Measurements from ENCODE around the gene LY6G6F.

LY6G6F gene
- 0 reads per million in 2 donors for total RNA-seq

- DNase-seq, result no peak
Measured at GRCh38 chr6:31706599-31706998, at the start of gene LY6G6F. Gene LY6G6F (plus strand): TSS chr6:31706866. CDS start chr6:31706907, 41 bp downstream.

GRCh38 chr6:31657406-31658157 lies 49.1 kb upstream of the LY6G6F start:
- DNase-seq, result no peak

GRCh38 chr6:31658158-31658688 lies 48.4 kb upstream of the LY6G6F start:
- no peak for DNase-seq

- DNase-seq, result no peak
Measured at GRCh38 chr6:31658983-31659648, 47.5 kb upstream of the LY6G6F start.

GRCh38 chr6:31659649-31660380 lies 46.9 kb upstream of the LY6G6F start:
- DNase-seq, result no peak

- peak; percentile 67 for DNase-seq
Measured at GRCh38 chr6:31660381-31661261, 46.0 kb upstream of the LY6G6F start, which contains the start of gene C6orf47. Gene C6orf47 (minus strand): TSS chr6:31660778. CDS start chr6:31659947, 831 bp downstream.

- DNase-seq, result no peak
Measured at GRCh38 chr6:31661262-31662123, 45.2 kb upstream of the LY6G6F start.

- no peak for DNase-seq
Measured at GRCh38 chr6:31662124-31662723, 44.4 kb upstream of the LY6G6F start.

GRCh38 chr6:31663126-31663960 lies 43.3 kb upstream of the LY6G6F start:
- DNase-seq, result no peak

GRCh38 chr6:31663961-31664789 lies 42.5 kb upstream of the LY6G6F start:
- DNase-seq, result no peak

- peak; percentile 84 for DNase-seq
Measured at GRCh38 chr6:31664790-31665500, 41.7 kb upstream of the LY6G6F start, which contains the start of gene GPANK1. Gene GPANK1 (minus strand): TSS chr6:31664997. CDS start chr6:31664478, 519 bp downstream.

GRCh38 chr6:31665501-31666336 lies 40.9 kb upstream of the LY6G6F start, which contains the start of gene CSNK2B:
Gene CSNK2B (plus strand): TSS chr6:31666080. CDS start chr6:31666832, 752 bp downstream.
- peak; percentile 97 for DNase-seq

GRCh38 chr6:31666337-31666965 lies 40.2 kb upstream of the LY6G6F start:
- DNase-seq, result no peak

- no peak for DNase-seq
Measured at GRCh38 chr6:31669676-31670075, 37.0 kb upstream of the LY6G6F start, which contains the start of gene LY6G5B. Gene LY6G5B (plus strand): TSS chr6:31669976. CDS start chr6:31670951, 975 bp downstream.

- DNase-seq, result no peak
Measured at GRCh38 chr6:31676322-31676903, 30.3 kb upstream of the LY6G6F start.

- DNase-seq, result no peak
Measured at GRCh38 chr6:31676904-31677303, 29.8 kb upstream of the LY6G6F start.
